Activated CD8-positive, alpha-beta memory T cell treated with anti-CD3 and anti-CD28 coated beads, Interleukin-2, amount 50 U/mL, for 24 hours (primary cell): ENCODE data around the gene NRXN3.
"Not testable (repeated sequence)": the region's sequence is repeated elsewhere in the genome, so short reads cannot be mapped to it uniquely, and the experiment has no call there.

Source experiments
- DNase-seq: peaks from one replicate; pipeline ENCODE4 v3.0.0-alpha.2; 2020; ENCODE audit errors: extremely low read depth

Gene NRXN3

DNA sequence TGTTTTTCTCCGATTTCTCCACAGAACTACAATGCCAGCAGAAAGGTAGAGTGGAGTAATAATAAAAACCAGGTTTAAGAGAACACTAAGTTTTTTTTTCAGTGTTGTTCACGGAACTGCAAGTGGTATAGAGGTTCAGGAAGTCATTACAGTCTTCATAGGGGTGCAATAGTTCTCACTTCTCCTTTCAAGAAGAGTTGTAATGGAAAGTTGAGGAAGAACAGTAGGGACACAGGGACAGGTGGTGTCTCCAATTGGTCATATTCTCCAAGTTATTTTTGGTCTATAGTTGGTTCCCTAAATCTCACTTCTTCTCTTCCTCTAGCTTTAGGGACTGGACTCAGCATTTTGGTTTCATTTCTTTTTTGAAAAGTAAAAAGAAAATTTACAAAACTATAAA is 894.0 kb downstream of the NRXN3 start:
- no peak for DNase-seq

DNA sequence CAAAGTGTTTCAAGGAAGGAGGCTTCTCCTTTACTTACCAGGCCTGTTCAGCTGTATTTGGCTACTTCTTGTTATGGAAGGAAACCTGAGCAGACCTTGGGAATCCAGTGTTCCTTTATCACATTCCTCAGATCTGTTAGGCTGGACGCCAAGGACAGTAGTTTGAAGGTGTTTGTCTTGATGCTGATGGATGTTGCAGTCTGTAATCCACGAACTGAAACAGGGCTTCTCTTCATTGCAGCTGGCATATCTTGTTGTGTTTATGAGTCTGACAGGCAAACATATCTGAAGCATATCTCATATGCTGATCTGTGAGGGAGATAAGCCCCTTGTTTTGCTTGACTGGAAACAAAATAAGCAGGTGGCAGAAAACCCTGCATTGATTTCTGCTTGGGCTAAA is 904.3 kb downstream of the NRXN3 start:
- no peak for DNase-seq

DNA sequence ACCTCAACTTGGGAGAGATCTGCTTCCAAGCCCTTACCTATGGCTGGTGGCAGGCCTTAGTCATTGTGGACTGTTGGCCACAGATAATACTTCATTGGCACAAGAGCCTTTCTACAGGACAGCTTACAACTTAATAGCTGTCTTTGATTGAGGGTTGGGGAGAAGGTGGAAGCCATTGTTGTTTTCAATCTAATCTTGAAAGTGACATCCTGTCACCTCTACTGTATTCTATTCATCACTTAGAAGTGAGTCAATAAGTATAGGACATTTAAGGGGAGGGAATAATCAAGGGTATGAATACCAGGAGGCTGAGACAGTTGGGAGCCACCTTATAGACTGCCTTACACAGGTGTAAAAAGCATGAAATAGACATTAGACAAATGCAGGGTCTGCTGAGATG is 906.3 kb downstream of the NRXN3 start:
- DNase-seq = no peak

DNA sequence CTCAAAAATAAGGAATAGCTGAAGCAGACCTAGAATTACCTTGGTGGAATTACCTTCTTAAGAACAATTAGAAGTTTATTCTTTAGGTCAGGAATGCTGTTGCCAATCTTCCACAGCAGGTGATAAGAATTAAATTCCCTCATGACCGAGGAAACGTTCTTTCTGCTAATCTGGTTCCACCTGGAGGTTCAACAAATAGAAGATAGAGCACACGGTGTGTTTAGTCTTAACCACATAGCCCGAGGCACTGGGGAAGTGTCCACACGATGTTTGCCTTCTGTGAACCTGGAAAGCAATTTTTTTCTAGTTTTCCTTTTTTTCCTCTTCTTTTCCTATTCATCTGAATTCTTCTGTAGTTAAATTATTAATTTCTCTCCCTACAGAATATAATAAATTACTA is 906.9 kb downstream of the NRXN3 start:
- DNase-seq = no peak

DNA sequence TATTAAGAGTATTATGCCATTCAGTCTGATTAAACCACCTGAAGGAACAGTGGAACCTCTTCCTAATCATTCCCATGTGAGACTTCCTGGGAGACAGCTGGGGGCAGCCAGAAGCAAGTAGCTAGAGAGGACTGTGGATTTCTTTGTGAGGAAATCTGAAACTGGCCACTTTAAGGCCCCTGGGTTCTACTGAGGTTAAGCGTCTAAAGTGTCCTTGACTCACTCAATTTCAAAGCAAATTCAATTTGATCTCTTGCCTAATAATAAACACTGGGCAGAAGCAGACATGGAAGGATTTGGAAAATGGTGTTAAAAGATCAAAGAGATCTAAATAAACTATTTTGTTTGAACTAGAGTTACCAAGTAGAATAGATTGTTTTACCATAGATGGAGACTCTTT is 909.9 kb downstream of the NRXN3 start:
- no peak for DNase-seq

DNA sequence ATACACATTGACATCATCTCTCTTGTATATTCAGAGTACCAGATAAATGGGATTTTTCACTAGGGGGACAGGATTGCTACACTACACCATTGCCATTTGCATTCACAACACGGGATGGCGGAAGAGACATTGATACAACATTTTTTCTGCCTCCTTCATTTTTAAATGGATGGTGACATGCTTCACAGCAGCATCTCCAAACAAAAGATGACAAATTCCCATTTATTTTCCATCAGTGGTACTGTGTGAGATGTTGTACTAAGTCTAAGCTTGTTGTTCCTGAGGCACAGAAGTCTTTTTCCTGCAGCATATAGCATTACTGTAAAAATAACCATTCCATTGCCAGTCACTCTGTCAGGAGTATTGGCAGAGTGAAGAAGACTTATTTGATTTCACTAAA is 912.7 kb downstream of the NRXN3 start:
- DNase-seq = no peak

DNA sequence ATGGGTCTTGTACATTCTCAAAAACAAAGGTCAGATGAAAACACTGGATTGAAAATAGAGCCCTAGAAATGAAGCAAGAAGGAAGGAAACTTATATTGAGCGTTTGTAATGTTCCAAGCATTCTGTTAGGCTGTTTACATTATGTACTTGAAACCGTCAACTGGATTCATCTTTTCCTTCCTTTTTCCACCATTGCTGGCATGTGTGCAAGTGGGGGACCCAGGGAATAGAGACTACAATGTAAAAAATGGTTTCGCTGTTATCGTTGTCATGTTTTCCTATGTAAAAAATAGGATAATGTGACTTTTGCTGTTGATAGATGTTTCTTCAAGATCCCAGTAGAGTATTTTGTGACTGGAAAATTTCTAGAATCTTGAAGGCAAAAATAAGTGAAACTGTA is 913.2 kb downstream of the NRXN3 start:
- DNase-seq = no peak

DNA sequence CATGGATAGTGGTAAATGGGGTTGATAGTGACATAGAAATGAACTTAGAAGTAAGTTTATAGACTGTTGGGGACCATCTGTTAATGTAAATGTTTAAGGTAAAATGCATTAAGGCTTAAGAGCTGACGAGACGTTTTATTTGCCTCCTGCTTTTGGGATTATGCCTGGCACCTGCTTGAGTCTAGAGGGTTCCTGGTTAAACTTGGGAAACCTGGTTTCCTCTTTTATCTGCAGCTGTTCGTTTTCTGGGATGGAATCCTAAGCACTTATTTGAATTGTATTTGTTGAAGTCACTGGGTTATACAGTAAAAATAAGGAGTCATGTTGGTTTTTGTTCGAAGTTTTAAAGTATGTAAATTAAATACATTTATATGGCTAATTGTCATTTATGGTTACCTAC is 914.7 kb downstream of the NRXN3 start:
- DNase-seq = no peak

DNA sequence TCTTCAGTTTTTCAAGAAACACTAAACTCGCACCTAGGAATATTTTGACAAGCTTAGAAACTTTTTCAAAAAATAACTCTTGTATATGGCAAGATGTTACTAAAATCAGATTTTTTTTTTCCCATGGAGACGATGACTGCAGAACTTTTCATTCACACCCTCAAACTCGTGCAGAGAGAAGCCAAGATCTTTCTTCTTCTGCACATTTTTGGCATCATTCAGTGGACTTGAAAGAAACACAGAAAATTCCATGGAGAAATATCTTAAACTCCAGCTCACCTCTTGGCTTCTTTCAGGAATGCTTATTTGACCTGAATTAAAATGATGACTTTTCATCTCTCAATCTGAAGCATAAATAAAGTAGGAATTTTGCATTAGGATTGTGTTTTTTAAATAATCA is 919.4 kb downstream of the NRXN3 start:
- DNase-seq = no peak

DNA sequence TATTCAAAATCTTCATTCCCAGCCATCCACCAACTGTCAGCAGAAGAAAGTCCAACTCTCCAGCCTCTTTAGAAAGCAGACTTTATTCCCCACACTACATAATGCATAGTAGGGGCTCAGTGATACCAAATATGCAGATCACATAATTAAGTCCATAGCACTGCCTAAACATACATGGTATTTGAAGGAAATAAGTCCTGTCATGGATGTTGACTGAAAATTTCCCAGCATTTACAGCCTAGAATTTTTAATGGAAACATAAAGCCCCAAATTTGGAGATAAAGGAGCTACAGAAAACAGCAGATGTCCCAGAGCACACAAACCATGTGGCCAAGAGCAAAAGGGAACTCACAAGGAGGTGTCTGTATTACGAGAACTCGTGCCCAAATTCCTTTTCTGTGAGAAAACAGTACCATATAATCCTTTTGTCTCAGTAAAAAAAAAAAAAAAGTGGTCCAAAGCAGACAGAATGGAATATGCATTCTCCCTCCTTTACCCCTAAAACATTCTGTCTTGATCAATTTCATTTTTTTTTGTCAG is 920.5 kb downstream of the NRXN3 start:
- no peak for DNase-seq

DNA sequence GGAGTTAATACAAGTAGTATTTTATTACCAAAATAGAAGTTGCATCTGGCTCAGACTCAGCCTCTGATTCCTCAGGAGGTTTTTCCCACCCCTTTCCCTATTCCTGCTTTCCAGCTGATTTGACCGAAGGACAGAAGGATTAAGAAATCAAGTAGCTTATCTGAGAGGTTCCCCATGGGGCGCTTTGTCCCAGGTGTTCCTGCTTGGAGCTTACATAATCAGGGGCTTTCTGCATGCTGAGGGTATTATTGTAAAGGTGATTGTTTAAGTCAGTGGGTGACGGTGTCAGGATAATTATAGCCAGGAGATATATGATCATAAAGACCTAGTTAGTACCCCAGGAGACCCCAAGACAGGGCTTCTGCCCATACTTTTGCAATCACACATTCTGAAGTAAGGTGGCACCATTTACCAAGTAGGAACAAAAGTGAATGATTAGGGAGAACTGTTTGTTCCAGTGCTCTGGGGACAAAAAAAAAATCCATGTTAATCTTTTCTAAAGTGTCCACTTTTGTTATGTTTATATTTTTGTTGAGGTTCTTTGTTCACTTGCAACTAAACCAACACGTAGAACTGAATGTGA is 921.3 kb downstream of the NRXN3 start:
- no peak for DNase-seq

DNA sequence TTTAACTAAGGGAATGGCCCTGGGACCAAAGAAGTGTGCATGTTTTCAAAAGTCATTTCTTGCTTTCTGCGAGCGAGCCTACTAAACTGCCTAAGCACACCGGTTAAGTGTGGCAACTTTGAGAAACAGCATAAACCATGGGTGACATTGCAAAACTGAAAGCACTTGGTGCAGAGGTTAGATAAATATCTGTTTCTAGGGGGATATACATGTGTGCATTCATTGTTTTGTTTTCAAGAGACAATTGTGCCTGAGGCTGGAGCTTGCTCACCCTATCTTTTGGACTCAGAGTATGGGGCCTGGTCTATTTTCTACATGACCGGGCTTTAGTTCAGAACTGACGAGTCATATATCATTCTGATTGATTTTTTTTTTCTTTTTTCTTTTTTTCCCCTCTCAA is 923.4 kb downstream of the NRXN3 start:
- no peak for DNase-seq

DNA sequence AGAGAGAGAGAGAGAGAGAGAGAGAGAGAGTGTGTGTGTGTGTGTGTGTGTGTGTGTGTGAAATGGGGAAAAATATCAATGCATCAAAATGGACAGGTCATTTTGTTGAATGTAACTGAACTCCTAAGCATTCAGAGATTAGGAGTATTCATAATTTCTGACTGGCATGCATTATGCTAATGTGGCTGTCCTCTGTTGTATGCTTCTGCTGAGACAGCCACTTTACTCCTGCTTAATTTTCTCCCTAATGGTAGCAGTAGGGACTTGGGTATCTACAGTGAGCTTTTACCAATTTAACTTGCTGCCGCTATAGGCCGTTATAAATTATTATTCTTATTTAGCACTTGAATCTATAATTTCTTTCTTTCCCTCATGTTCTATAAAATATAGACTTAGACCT is 924.8 kb downstream of the NRXN3 start:
- DNase-seq = no peak

DNA sequence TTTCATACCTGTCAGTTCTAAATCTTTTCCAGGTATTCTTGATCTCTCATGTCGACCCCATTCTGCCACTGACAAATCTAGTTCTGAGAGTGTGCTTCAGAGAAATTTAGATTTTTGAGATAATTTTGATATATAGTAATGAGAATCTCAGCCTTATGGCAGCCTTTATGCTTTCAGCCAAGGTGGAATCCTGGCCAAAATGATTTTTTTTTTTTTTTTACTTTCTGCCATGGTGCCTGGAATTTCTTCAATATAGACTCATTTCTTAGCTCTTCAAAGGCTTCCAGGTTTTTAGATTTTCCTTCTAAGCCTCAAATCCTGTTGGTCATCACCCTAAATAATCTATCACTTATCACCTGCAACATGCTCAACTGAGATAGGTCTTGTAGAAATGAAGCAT is 926.6 kb downstream of the NRXN3 start:
- DNase-seq = no peak

DNA sequence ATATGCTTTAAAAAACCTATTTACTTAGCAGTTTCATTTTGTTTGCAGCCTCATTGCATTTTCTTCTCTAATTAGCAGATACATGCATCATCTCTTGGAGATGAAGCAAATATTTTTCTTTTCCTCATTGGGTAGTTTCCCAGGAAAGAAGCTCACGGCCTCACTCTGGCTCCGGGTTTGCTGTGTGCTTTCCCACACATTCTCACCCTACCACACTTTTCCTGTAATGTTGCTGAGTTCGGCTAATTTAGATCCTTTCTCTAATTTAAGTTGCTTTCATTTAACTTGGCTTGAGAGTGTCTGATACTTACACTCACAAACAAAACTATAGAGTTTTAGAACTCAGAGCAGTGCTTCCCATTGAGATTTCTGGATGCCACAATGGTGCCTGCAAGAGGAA is 928.2 kb downstream of the NRXN3 start:
- DNase-seq = no peak

DNA sequence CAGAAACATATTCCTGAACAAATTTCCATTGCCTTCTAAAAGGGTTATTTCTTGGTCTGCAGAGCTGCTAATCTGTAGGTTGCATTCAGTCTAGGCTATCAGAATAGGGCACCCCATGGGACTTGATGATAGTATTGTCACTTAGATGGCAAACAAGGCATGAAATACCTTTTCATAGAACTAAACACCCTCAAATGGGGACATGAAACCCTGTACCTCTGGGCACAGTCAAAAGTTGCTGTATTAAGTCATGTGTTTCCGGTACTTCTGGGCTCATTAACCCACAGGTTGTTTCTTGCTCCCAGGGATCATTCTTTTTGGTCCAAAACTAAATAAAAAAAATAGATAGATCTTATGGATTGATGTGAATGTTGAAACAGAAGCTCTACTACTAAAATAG is 930.4 kb downstream of the NRXN3 start:
- DNase-seq = no peak

DNA sequence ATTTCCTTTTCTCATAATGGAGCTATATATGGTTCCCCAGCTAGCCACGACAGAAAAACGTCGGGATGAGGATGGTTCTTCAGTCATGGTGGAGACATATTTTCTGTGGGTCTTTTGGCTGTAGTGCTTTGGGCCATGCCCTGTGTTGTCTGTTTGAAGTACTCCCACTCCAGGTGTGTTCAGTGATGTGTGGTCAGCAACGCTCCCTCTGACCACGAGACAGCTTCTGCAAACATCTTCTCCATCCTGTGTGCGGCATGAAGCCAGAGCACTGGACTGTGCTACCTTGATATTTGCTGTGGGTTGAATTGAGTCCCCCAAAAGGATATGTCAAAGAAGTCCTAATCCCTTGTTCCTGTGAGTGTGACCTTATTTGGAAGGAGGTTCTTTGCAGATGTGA is 931.2 kb downstream of the NRXN3 start:
- no peak for DNase-seq

DNA sequence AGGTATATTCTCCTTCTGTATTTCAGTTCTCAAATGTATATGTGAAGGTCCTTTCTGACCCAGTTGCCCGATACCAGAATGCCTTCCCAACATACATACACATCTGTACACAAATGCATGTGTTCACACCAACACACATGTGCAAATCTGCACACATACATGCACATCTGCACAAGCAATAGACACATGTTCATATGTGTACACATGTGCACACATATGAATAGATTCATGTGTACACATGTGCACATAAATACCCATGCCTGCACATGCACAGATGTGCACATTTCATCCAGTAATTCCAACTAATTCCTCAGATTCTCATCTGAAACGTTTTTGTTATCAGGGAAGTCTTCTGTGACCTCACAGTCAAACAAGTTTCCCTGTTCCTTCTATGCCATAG is 933.6 kb downstream of the NRXN3 start:
- DNase-seq = no peak

DNA sequence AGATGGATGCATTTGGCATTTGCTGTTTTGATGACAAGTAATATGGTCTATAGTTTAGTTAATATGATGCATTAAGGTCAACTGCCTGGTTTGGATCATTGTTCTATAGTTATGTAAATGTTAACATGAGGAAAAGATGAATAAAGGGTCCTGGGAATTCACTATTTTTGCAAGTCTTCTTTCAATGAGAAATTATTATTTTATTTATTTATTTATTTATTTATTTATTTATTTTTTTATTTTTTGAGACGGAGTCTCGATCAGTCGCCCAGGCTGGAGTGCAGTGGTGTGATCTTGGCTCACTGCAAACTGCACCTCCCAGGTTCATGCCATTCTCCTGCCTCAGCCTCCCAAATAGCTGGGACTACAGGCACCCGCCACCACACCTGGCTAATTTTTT is 940.4 kb downstream of the NRXN3 start:
- not testable (repeated sequence) for DNase-seq

DNA sequence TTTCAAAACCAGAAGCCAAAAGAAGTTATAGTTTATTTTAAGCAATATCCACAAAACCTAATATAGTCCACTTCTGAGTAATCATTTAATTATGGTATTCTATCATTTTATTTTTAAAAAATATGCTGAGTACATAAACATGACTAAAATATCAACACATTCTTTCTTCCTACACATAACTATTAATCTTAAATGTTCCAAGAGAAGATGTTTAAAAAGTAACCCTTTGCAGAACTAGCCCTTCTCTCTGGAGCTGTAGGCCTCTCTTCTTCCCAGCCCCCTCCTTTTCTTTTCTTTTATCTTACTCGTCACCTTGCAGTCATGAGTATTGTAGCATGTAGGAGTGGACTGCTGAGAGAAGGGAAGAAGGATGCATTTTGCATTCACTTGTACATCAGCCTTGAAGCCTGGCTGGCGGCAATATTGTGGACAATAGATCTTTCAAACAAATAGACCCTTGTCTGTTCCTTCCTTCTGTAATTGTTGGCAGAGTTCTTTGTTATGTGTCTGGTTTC is 941.9 kb downstream of the NRXN3 start:
- no peak for DNase-seq

DNA sequence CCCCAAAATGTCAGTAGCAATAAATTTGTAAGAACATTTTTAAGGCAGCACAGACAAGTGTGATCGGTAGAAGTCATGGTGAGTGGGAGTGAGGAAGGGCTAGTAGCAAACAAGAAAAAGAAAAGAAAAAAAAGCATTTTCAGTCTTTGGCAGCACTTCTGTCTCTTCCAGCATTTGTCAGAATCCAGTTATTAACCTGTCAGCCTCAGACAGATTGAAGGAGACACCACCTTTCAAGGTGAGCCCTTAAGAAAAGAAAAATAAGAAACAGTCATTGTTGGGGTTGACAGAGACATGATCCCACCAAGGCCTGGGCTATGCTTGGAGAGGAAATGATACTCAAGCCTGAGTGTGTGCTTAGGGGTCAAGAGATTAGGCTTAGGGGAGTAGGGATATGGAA is 947.4 kb downstream of the NRXN3 start:
- DNase-seq = no peak

DNA sequence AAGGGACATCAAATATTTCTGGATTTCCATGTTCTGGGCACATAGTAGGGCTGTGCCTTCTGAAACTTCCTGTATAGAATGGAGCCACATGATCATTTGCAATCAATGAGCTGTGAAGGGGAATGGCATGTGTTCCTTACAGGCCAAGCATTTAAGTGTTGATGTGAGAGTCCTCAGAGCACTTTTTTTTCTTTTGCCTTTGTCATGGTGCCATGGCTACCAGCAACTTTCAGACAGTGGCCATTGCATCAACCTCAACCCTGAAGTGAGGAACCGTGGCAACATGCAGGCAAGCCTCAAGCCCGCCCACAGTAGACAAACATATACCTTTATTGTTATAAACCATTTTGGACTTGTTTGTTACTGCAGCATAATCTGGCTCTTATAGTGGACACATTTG is 948.1 kb downstream of the NRXN3 start:
- DNase-seq = no peak

DNA sequence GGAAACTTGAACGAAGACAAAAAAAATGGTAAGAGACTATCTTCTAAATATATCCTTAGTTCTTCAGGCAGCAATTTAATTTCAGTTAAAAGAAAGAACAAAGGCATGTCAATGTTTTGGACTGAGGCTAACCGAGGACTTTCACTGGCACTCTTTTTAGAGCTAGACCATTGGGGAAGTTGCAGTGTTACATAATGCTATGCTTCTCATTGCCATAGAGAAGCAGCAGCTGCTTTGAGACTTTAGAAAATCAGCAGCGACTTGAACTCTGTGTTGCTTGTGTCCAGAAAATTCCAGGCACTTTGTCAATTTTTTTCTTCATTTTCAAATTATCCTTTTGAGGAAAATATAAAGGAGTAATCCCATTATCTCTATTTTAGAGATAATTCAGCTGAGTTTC is 964.2 kb downstream of the NRXN3 start:
- no peak for DNase-seq
